ENCODE data around the gene CXCL1.
A peak's percentile ranks its signal among the peaks of the same experiment; 100 is the strongest.

The CXCL1 gene

GRCh38 chr4:73869130-73870055, at the start of gene CXCL1:
Gene CXCL1, plus strand, starts transcription at chr4:73869393. Its CDS starts 78 bp downstream, at chr4:73869471.
- no peak for DNase-seq

DNA sequence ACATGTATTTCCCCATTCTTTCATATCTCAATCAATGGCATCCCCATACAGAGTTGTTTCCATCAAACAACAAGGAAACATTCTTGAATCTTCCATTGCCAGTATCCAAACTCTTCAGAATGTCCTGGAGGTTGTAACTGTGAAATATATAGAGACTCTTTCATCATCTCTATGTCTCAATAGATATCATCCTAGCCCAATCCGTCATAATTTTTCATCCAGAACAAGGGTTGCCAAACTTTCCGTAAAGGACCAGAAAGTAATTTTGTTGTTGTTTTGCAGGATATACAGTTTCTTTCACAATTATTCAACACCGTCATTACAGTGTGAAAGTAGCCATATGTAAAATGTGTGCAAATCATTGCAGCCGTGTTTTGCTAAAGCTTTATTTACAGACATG, 47.9 kb upstream of the CXCL1 start:
- DNase-seq: no peak

- DNase-seq: no peak
Observed at GRCh38 chr4:73822389-73822788, 46.8 kb upstream of the CXCL1 start.

DNA sequence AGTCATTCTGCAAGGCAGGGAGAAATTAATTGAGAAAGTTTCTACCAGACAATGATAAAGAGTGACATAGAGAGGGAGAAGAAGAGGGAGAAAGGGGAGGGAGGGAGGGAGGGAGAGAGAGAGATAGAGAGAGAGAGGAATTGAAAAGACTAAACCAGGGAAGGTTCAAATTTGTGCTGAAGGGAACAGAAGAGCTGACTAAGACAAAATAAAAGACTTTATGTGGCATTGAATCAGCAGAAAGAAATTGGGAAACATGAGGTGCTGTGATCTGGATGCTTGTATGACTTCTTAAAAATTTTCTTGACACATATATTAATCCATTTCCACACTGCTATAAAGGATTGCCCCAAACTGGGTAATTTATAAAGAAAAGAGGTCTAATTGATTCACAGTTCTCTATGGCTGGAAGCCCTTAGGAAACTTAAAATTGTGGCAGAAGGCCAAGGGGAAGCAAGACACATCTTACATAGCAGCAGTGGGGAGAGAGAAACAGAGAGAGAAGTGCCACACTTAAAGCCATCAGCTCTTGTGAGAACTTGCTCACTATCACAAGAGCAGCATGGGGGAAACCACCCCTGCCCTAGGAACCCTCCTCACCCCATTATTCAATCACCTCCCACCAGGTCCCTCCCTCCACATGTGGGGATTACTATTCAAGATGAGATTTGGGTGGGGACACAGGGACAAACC, 46.2 kb upstream of the CXCL1 start:
- no peak for DNase-seq

DNA sequence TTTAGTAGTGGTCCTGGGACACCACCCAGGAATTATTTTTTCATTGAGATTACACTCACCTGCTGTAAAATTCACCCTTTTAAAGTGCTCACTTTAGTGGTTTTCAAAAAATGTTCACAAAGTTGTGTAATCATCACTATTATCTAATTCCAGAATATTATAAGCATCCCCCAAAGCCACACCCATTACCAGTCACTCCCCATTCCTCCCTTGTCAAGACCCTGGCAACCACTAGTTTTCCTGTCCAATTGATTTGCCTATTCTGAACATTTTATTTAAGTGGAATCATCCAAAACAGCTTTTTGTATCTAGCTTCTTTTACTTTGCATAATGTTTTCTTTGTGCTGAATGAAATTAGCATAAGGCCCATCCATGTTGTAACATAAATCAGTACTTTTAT, 45.4 kb upstream of the CXCL1 start:
- DNase-seq: no peak

DNA sequence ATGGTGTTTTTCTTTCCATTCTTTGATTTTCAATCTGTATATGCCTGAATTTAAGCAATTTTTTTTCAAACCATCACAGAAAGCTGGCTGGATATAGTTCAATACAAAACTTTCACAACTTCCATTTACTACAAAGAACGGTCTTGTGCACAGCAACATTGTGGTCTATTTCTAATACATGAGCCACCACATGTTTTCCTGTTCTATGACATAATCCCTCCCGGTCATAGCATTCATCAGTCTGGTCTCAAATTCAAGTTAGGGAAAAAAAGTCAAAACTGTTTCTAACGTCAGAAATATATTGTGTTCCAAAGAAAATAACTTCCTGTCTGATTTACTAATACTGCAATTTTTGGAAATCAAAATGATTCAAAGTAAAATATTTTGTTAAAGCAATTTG, 40.2 kb upstream of the CXCL1 start:
- peak; percentile 55 for DNase-seq

- peak; percentile 80 for DNase-seq
Observed at GRCh38 chr4:73831569-73831968, 37.6 kb upstream of the CXCL1 start.

DNA sequence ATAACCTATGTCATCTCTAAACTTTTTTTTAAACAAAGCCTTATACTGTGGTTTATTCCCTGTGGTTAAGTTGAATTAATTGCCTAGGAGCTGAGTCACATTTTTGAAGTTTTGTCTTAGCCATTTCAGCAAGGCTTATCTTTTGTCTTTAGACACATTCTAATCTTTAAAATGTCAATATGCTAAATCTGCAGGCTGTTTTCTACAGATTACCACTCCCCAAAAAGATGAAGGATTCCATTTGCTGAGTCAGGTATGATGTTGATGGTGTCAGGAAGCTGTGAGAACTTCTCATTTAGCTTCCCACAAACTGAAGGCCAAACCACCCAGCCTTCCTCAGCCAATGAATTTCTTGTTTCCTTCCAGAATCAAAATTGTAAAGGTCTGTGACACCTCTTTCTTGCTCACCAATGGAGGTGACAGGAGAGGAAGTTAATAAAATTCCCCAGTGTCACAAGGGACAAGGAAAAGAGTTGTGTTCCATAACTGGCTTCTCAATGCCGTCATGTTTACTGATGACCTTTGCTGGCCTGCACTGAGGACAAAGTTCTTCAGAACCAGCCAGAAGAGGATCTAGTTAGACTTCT, 36.4 kb upstream of the CXCL1 start:
- DNase-seq: peak; percentile 77

- DNase-seq: no peak
Observed at GRCh38 chr4:73836373-73837279, 32.6 kb upstream of the CXCL1 start, which contains the start of gene CXCL6. Gene CXCL6, plus strand, starts transcription at chr4:73836678. Its CDS starts 73 bp downstream, at chr4:73836751.

GRCh38 chr4:73839071-73839470, 30.1 kb upstream of the CXCL1 start:
- DNase-seq: no peak

- DNase-seq: no peak
Observed at GRCh38 chr4:73839715-73840114, 29.5 kb upstream of the CXCL1 start.

DNA sequence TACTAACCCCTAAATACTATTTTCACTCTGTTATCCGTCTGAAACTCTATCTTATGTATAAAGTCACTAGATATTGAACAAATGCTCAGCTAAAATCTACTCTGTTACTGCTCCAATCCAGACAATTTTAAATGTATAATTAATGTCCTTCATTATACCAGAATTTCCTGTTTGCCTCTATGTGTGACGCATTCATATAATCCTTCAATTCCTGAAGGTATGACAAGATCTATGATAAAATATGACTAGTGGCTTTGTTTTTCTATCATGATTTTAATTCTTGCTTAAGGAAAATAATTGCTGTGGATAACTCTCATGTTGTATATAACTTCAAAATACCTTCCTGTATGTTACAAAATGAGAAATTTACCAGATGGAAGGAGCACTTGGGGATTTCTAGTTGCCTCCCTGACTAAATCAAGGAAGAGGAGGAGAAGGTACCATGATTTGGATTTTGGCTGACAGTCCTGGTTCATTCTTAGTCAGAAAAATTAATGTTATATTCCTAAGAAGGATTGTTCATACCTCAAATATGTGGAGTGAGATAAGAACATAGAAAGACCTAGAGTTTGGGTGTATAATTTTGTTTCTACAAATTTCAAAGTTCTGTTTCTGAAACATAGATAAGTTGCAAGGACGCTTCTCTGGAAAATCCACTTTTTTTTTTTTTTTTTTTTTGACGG, 27.8 kb upstream of the CXCL1 start:
- no peak for DNase-seq

GRCh38 chr4:73842696-73843095, 26.5 kb upstream of the CXCL1 start:
- no peak for DNase-seq

- peak; percentile 38 for DNase-seq
Observed at GRCh38 chr4:73843369-73843768, 25.8 kb upstream of the CXCL1 start.

- peak; percentile 63 for DNase-seq
Observed at GRCh38 chr4:73844345-73844744, 24.8 kb upstream of the CXCL1 start.

- no peak for DNase-seq
Observed at GRCh38 chr4:73844806-73845205, 24.4 kb upstream of the CXCL1 start.

GRCh38 chr4:73847526-73848182, 21.5 kb upstream of the CXCL1 start:
- DNase-seq: no peak

DNA sequence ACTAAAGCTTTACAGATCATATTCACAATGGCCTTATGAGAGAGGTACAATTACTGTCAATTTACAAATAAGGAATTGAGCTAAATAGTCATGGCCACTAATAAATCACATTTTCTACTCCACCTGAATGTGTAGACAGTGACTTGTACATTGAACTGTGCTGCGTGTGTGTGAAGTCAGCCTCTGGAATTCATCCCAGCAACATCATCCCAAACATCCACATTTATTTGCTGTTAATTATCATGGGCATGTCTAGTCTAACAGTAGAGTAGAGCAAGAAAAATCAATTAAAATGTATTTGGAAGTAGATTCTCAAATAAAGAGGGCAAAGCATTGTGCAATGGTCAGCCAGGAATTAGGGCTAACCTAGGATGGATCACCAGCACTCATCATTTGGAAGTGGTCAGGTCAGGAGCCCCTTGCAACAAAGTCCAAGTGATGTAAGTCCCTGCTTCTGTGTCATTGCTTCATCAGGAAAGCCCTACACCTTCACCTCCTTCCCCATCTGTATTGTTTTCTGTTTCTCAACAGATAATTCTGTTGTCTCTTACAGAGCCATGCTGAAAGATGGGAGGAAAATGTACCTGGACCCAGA, 20.9 kb upstream of the CXCL1 start:
- no peak for DNase-seq

DNA sequence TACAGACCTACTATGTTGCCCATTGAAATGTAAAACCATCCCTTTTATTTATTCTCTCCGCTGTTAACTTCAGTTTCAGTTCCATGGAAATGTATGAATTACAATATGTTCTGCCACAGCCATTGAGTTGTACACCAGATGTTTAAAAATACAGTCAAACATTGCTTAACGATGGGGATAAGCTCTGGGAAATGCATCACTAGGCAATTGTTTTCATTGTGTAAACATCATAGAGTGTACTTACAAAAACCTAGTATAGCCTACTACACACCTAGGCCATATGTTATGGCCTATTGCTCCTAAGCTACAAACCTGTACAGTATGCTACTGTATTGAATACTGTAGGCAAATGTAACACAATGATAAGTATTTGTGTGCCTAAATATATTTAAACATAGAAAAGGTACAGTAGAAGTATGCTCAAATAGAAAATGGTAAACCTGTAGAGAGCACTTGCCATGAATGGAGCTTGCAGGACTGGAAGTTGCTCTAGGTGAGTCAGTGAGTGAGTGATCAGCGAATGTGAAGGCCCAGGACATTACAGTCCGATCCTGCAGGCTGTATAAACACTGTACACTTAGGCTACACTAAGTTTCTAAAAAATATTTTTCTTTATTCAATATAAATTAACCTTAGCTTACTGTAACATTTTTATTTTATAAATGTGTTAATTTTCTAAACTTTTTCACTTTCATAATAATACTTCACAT, 18.8 kb upstream of the CXCL1 start:
- no peak for DNase-seq

GRCh38 chr4:73851293-73851692, 17.9 kb upstream of the CXCL1 start:
- no peak for DNase-seq
